Activated CD8-positive, alpha-beta T cell treated with anti-CD3 and anti-CD28 coated beads for 36 hours (primary cell): ENCODE results near the gene SLC35F4. TPM values are rescaled to one million over a fixed set of nuclear protein-coding genes. Genes with fewer than 3 reads are reported as not detected.

Source experiments
- ATAC-seq: fragments of 200-7000 bp; cut with Tn5 transposase; one replicate; pipeline ENCODE4 v1.10.0; 2021; ENCODE audit warnings: mild to moderate bottlenecking, moderate library complexity
- CTCF ChIA-PET: fragments of 350-600 bp; sonication (Branson Sonifier 250); formaldehyde crosslinking; loops from one replicate; lab custom pipeline; 2021; ENCODE audit warnings: antibody characterized with exemption; lab: Charles Lee
- POLR2A ChIA-PET: fragments of 350-600 bp; sonication (Branson Sonifier 250); formaldehyde crosslinking; loops from one replicate; lab custom pipeline; 2021; ENCODE audit warnings: antibody characterized with exemption; lab: Charles Lee
- DNase-seq: peaks from one replicate; pipeline ENCODE4 v3.0.0-alpha.2; 2020
- H3K27ac Mint-ChIP-seq: one replicate; pipeline ENCODE4 v1.8.0; 2021; ENCODE audit warnings: mild to moderate bottlenecking, mixed read lengths
- H3K27me3 Mint-ChIP-seq: one replicate; pipeline ENCODE4 v1.8.0; 2021; ENCODE audit warnings: mixed read lengths
- H3K36me3 Mint-ChIP-seq: one replicate; pipeline ENCODE4 v1.8.0; 2021; ENCODE audit warnings: low read depth, mixed read lengths
- H3K4me1 Mint-ChIP-seq: one replicate; pipeline ENCODE4 v1.8.0; 2021; ENCODE audit warnings: low read depth, mixed read lengths
- H3K4me3 Mint-ChIP-seq: one replicate; pipeline ENCODE4 v1.8.0; 2021; ENCODE audit warnings: mild to moderate bottlenecking, moderate library complexity, mixed read lengths
- H3K9me3 Mint-ChIP-seq: one replicate; pipeline ENCODE4 v1.8.0; 2021; ENCODE audit warnings: mixed read lengths
- CTCF ChIP-seq: fragments of 200-600 bp; IDR thresholded peaks from one replicate; pipeline ENCODE4 v1.8.0; 2022; ENCODE audit warnings: antibody characterized with exemption, mild to moderate bottlenecking
- intact Hi-C: fragments of 100-400 bp; cut with micrococcal nuclease; formaldehyde crosslinking; loops from one replicate; pipeline ENCODE4 v1.10.0; 2022
- total RNA-seq, 2 experiments: library from RNA; stranded (reverse); gene quantifications; one replicate each; pipeline ENCODE4 v1.2.3, GENCODE V29; 2021

Gene SLC35F4
- total RNA-seq, 2 experiments from 2014 or later, result not detected

GRCh38 chr14:57889245-57889644 lies 23.4 kb upstream of the SLC35F4 start:
- no peak overlapping the region for H3K27ac Mint-ChIP-seq
- POLR2A ChIA-PET, result no interaction called here
- intact Hi-C loops, result no loop called here

GRCh38 chr14:57884175-57884574 lies 18.3 kb upstream of the SLC35F4 start:
- no peaks in the 10 kb centered on the region for H3K36me3 Mint-ChIP-seq
- H3K9me3 Mint-ChIP-seq, result no peaks in the 10 kb centered on the region
- intact Hi-C loops, result no loop called here
- no peaks in the 10 kb centered on the region for H3K27me3 Mint-ChIP-seq
- CTCF ChIA-PET, result no interaction called here
- no peak for ATAC-seq
- TF ChIP-seq CTCF, result no peak
- H3K27ac Mint-ChIP-seq, result no peak overlapping the region
- no peak overlapping the region for H3K4me3 Mint-ChIP-seq
- POLR2A ChIA-PET, result no interaction called here
- DNase-seq, result no peak
- no peaks in the 10 kb centered on the region for H3K4me1 Mint-ChIP-seq

More at GRCh38 chr14:57889245-57889644, 23.4 kb upstream of the SLC35F4 start:
- Mint-ChIP-seq H3K4me1 (no peaks in the 10 kb centered on the region), H3K36me3 (no peaks in the 10 kb centered on the region), H3K27me3 (peaks cover 2% of the 10 kb centered on the region), H3K4me3 (no peak overlapping the region), H3K9me3 (no peaks in the 10 kb centered on the region)
- CTCF ChIA-PET, result no interaction called here
- DNase-seq (no peak), ATAC-seq (no peak)
- TF ChIP-seq CTCF, result no peak

GRCh38 chr14:57883061-57883460 lies 17.2 kb upstream of the SLC35F4 start:
- Mint-ChIP-seq H3K27ac (no peak overlapping the region), H3K4me3 (no peak overlapping the region), H3K27me3 (no peaks in the 10 kb centered on the region), H3K36me3 (no peaks in the 10 kb centered on the region), H3K4me1 (no peaks in the 10 kb centered on the region), H3K9me3 (no peaks in the 10 kb centered on the region)
- intact Hi-C loops, result no loop called here
- ChIA-PET POLR2A (interaction anchor here (0.6 kb wide), 1 partner anchor 341 kb away, joined by 3 read pairs; no protein-coding TSS in a partner anchor), CTCF (no interaction called here)
- DNase-seq (no peak), ATAC-seq (no peak)
- no peak for TF ChIP-seq CTCF

- no peak for TF ChIP-seq CTCF
- peaks cover 1% of the 10 kb centered on the region for H3K27me3 Mint-ChIP-seq
- ChIA-PET POLR2A (no interaction called here), CTCF (no interaction called here)
- no peak overlapping the region for H3K4me3 Mint-ChIP-seq
- ATAC-seq (no peak), DNase-seq (no peak)
- H3K27ac Mint-ChIP-seq, result no peak overlapping the region
- no peaks in the 10 kb centered on the region for H3K36me3 Mint-ChIP-seq
- no peaks in the 10 kb centered on the region for H3K9me3 Mint-ChIP-seq
- intact Hi-C loops, result no loop called here
- no peaks in the 10 kb centered on the region for H3K4me1 Mint-ChIP-seq
Measured at GRCh38 chr14:57879516-57879915, 13.6 kb upstream of the SLC35F4 start.

- DNase-seq (no peak), ATAC-seq (no peak)
- Mint-ChIP-seq H3K9me3 (no peaks in the 10 kb centered on the region), H3K4me1 (no peaks in the 10 kb centered on the region), H3K27ac (no peak overlapping the region), H3K27me3 (peaks cover 1% of the 10 kb centered on the region), H3K36me3 (no peaks in the 10 kb centered on the region), H3K4me3 (no peak overlapping the region)
- ChIA-PET CTCF (no interaction called here), POLR2A (no interaction called here)
- intact Hi-C loops, result no loop called here
- TF ChIP-seq CTCF, result no peak
Measured at GRCh38 chr14:57875985-57876384, 10.1 kb upstream of the SLC35F4 start.
